Astrocyte (in vitro differentiated cells and primary cell): Measurements from ENCODE around the gene SH3BP2.

Experiments used
- CTCF ChIP-seq: IDR thresholded peaks from 2 replicates; pipeline ENCODE4 v1.5.1; 2011; ENCODE audit warnings: low read depth, mild to moderate bottlenecking, inconsistent platforms, low read length, moderate library complexity; ENCODE audit not compliant: insufficient read depth
- EZH2 ChIP-seq: IDR thresholded peaks from 2 replicates; pipeline ENCODE4 v1.6.1; 2012; ENCODE audit warnings: mild to moderate bottlenecking, low read length, inconsistent platforms; ENCODE audit not compliant: insufficient read depth

- TF ChIP-seq CTCF: no peak
- TF ChIP-seq EZH2: no peak
These were observed 11.0 kb upstream of the SH3BP2 start for GRCh38 chr4:2781911-2782310.
